ENCODE measurements around the gene C17orf107. TPM values are rescaled to one million over a fixed set of nuclear protein-coding genes. Genes with fewer than 3 reads are reported as not detected.

C17orf107 gene
- total and polyA plus RNA-seq, 2 of the 13 experiments (the other 11 are each of a cell fraction or from before 2014, with no cell fraction given): 0.20 to 0.59 TPM

DNA sequence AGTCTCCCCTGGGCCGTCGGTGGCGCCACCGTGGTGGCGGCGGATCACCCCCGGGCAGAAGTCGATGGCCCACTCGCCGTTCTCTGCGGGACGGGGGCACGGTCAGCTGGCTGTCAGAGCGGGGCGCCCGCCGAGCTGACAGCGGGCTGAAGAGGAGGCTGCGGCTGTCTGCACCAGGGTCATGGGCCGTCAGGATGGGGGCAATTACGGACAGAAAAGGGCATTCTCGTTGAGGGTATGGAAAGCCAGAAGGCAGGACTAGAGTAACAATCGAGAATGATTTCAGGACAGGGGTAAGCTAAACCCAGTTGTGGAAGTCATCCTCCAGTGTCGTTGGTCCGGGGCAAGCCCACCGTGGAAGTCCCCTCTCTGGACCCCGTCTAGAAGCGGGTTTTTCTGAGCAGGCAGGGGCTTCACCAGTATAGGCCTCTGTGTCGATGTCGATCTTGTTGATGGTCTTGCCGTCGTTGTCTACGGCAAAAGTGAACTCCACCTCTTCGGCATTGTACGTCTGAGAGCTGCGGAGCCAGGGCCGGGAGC is 1.8 kb downstream of the C17orf107 start:
- CTCF ChIA-PET (ENCODE audit: low intra/inter-chr PET ratio, low total read pairs): no interaction called here
- no peak overlapping the region for H2AFZ ChIP-seq (ENCODE audit: low read length)
- intact Hi-C loops (cut with micrococcal nuclease; ENCODE audit: unreplicated experiment) (loop anchor here (10.0 kb wide), 1 partner anchor 164 kb away; no protein-coding TSS in a partner anchor), in situ Hi-C loops (cut with HindIII; ENCODE audit: extremely low pct_ligation_motif_present, low pct_unique_long_range_greater_than_20kb) (loop anchor here (10.0 kb wide), 1 partner anchor 154 kb away; no protein-coding TSS in a partner anchor)
- FAIRE-seq (no peak), ATAC-seq (no peak), DNase-seq (ENCODE audit: low spot score) (no peak)
- no TSS peak for BruUV-seq (replicated peaks)
- no peaks in the 10 kb centered on the region for H3K79me2 ChIP-seq (ENCODE audit: insufficient read depth, low read length)
- H3K36me3 ChIP-seq (replicated peaks in 1 of 2; ENCODE audit: control insufficient read depth in 1 of 2, insufficient read depth in 2 of 2, low read length in 2 of 2): peaks cover 7 to 12% of the 10 kb centered on the region in 2 experiments; a peak in 4 of 5 replicates
- peaks cover 28% of the 10 kb centered on the region for H3K4me1 ChIP-seq (ENCODE audit: insufficient read depth, low read length)
- no peaks in the 10 kb centered on the region for H3K9me3 ChIP-seq (ENCODE audit: low read length)
- H4K20me1 ChIP-seq (ENCODE audit: insufficient read depth, low read length): no peaks in the 10 kb centered on the region
- no peaks in the 10 kb centered on the region for H3K27me3 ChIP-seq (ENCODE audit: control insufficient read depth in 1 of 2, insufficient read depth in 2 of 2, low read length in 2 of 2)
- H3K4me2 ChIP-seq (ENCODE audit: low read depth, low read length): no peak overlapping the region
- POLR2A ChIA-PET: no interaction called here
- H3K9ac ChIP-seq (ENCODE audit: insufficient read depth, low read depth, low read length): no peak overlapping the region
- WGBS (ENCODE audit: low lambda C conversion rate): 96% methylated on average over 31 of the region's 37 CpGs
- no peak overlapping the region for H3K27ac ChIP-seq (ENCODE audit: extremely low read length, insufficient read depth, low read length)
- TF ChIP-seq CBX2 (IDR thresholded peaks at IDR 0.05; ENCODE audit: low read depth, low read length) (no peak), CBX2 (CRISPR knock-in tag; IDR thresholded peaks at IDR 0.05; ENCODE audit: low read depth) (no peak), HMG20B (CRISPR knock-in tag; conservative IDR thresholded peaks at IDR 0.05) (no peak), HHEX (CRISPR knock-in tag; IDR thresholded peaks at IDR 0.05) (no peak), NKX3-1 (CRISPR knock-in tag; IDR thresholded peaks at IDR 0.05) (no peak), ZBTB20 (CRISPR knock-in tag; IDR thresholded peaks at IDR 0.05; ENCODE audit: borderline replicate concordance, low read depth) (no peak), ZSCAN9 (CRISPR knock-in tag; IDR thresholded peaks at IDR 0.05; ENCODE audit: borderline replicate concordance) (no peak)
- TF ChIP-seq, protein P1, sequence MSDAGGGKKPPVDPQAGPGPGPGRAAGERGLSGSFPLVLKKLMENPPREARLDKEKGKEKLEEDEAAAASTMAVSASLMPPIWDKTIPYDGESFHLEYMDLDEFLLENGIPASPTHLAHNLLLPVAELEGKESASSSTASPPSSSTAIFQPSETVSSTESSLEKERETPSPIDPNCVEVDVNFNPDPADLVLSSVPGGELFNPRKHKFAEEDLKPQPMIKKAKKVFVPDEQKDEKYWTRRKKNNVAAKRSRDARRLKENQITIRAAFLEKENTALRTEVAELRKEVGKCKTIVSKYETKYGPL (CRISPR knock-in tag; IDR thresholded peaks at IDR 0.05): no peak
- TF ChIP-seq, protein P2, sequence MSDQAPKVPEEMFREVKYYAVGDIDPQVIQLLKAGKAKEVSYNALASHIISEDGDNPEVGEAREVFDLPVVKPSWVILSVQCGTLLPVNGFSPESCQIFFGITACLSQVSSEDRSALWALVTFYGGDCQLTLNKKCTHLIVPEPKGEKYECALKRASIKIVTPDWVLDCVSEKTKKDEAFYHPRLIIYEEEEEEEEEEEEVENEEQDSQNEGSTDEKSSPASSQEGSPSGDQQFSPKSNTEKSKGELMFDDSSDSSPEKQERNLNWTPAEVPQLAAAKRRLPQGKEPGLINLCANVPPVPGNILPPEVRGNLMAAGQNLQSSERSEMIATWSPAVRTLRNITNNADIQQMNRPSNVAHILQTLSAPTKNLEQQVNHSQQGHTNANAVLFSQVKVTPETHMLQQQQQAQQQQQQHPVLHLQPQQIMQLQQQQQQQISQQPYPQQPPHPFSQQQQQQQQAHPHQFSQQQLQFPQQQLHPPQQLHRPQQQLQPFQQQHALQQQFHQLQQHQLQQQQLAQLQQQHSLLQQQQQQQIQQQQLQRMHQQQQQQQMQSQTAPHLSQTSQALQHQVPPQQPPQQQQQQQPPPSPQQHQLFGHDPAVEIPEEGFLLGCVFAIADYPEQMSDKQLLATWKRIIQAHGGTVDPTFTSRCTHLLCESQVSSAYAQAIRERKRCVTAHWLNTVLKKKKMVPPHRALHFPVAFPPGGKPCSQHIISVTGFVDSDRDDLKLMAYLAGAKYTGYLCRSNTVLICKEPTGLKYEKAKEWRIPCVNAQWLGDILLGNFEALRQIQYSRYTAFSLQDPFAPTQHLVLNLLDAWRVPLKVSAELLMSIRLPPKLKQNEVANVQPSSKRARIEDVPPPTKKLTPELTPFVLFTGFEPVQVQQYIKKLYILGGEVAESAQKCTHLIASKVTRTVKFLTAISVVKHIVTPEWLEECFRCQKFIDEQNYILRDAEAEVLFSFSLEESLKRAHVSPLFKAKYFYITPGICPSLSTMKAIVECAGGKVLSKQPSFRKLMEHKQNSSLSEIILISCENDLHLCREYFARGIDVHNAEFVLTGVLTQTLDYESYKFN (CRISPR knock-in tag; conservative IDR thresholded peaks at IDR 0.05): no peak
- TF ChIP-seq, protein P3, sequence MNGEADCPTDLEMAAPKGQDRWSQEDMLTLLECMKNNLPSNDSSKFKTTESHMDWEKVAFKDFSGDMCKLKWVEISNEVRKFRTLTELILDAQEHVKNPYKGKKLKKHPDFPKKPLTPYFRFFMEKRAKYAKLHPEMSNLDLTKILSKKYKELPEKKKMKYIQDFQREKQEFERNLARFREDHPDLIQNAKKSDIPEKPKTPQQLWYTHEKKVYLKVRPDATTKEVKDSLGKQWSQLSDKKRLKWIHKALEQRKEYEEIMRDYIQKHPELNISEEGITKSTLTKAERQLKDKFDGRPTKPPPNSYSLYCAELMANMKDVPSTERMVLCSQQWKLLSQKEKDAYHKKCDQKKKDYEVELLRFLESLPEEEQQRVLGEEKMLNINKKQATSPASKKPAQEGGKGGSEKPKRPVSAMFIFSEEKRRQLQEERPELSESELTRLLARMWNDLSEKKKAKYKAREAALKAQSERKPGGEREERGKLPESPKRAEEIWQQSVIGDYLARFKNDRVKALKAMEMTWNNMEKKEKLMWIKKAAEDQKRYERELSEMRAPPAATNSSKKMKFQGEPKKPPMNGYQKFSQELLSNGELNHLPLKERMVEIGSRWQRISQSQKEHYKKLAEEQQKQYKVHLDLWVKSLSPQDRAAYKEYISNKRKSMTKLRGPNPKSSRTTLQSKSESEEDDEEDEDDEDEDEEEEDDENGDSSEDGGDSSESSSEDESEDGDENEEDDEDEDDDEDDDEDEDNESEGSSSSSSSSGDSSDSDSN (CRISPR knock-in tag; IDR thresholded peaks at IDR 0.05): no peak
- no peak overlapping the region for H3K4me3 ChIP-seq (replicated peaks in 1 of 3; ENCODE audit: insufficient read depth in 1 of 3, low read depth in 2 of 3, low read length in 3 of 3)

Data from HepG2 (cell line).